ENCODE results near the gene CEACAM20.
"Not testable (repeated sequence)": the region's sequence is repeated elsewhere in the genome, so short reads cannot be mapped to it uniquely, and the experiment has no call there.

The CEACAM20 gene

DNA sequence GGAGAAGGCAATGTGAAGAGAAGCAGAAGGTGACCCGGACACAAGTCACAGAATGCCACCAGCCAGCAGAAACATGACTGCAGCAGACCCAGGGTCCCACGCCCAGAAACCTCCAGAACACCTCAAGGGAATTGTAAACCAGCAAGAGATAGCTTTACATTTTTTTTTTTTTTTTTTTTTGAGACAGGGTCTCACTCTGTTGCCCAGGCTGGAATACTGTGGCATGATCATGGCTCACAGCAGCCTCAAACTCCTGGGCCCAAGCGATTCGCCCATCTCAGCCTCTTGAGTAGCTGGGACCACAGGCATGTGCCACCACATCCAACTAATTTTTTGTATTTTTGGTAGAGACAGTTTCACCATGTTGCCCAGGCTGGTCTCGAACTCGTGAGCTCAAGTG is 10.5 kb upstream of the CEACAM20 start:
- POLR2A ChIA-PET, result no interaction called here

DNA sequence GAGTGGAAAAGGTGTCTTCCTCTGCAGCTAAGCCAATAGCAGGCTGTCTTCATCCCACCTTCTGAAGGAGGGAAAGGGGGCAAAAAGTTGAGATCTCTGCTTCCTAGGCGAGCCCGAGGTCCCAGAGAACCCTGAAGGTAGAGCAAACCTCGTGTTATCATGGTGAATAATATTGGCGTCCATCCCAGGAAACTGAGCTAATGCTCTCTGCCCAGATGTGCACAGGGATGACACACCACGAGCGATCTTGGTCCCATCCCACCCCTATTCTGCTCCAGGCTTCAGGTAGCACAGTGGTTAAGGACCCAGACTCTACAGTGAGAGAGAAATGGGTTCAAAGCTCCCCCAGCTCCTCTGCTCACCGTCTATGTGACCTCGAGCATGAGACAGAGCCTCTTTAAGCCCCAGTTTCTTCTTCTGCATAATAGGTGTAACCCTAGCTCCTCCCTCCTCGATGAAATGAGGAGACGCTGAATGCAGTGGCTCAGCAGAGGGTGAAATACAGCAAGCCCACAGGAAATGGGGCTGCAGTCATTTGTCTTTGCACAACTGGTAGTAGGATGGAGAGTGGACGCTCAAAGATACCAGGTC is 9.9 kb upstream of the CEACAM20 start:
- POLR2A ChIA-PET, result no interaction called here
- TF ChIP-seq, protein P1, sequence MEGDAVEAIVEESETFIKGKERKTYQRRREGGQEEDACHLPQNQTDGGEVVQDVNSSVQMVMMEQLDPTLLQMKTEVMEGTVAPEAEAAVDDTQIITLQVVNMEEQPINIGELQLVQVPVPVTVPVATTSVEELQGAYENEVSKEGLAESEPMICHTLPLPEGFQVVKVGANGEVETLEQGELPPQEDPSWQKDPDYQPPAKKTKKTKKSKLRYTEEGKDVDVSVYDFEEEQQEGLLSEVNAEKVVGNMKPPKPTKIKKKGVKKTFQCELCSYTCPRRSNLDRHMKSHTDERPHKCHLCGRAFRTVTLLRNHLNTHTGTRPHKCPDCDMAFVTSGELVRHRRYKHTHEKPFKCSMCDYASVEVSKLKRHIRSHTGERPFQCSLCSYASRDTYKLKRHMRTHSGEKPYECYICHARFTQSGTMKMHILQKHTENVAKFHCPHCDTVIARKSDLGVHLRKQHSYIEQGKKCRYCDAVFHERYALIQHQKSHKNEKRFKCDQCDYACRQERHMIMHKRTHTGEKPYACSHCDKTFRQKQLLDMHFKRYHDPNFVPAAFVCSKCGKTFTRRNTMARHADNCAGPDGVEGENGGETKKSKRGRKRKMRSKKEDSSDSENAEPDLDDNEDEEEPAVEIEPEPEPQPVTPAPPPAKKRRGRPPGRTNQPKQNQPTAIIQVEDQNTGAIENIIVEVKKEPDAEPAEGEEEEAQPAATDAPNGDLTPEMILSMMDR (IDR thresholded peaks at IDR 0.05; ENCODE audit: insufficient read depth, low read length, missing control alignments), result no peak
- DNase-seq (ENCODE audit: low read depth, low spot score), result no peak
- H3K4me3 ChIP-seq (ENCODE audit: low read depth, low read length), result no peak overlapping the region
- CTCF ChIA-PET, result interaction anchor here (1.2 kb wide), 1 partner anchor 32 kb away, joined by 4 read pairs; no protein-coding TSS in a partner anchor

More for the DNA sequence above, 10.5 kb upstream of the CEACAM20 start:
- no peak overlapping the region for H3K4me3 ChIP-seq (ENCODE audit: low read depth, low read length)
- no peak for DNase-seq (ENCODE audit: low read depth, low spot score)
- CTCF ChIA-PET, result interaction anchor here (1.0 to 1.2 kb wide), 2 partner anchors 12 to 31 kb away, joined by 3 to 4 read pairs; no protein-coding TSS in a partner anchor
- TF ChIP-seq, protein P1 (IDR thresholded peaks at IDR 0.05; ENCODE audit: insufficient read depth, low read length, missing control alignments), result no peak

DNA sequence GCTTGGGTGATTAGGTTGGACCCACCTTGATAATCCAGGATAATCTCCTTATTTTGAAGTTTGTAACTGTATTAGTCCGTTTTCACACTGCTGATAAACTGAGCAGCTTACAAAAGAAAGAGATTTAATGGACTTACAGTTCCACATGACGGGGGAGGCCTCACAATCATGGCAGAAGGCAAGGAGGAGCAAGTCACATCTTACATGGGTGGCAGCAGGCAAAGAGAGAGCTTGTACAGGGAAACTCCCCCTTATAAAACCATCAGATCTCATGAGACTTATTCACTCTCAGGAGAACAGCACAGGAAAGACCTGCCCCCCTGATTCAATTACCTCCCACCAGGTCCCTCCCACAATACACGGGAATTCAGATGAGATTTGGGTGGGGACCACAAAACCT is 5.9 kb upstream of the CEACAM20 start:
- POLR2A ChIA-PET; H3K4me3 ChIP-seq (ENCODE audit: low read depth, low read length); DNase-seq (ENCODE audit: low read depth, low spot score): not testable (repeated sequence)
- CTCF ChIA-PET, result interaction anchor here (1.3 kb wide), 1 partner anchor 8 kb away, joined by 3 read pairs; no protein-coding TSS in a partner anchor

DNA sequence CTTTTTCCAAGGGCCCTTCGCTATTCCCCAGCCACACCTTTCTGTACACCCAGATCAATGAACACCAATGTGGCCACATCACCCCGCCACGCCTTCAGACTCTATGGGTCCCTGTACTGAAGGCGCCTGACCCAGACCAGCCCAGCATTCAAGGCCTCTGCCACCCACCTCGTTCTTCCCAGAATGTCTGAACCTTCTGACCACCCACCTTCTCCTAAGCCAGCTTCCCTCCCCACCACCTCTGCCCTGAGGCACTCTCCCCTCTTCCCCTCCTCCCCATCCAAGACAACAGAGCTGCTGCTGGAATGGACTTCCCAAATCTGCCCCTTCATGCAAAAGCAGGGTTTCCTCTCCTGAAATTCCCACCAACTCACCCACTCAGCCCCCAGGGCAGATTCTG is 3.3 kb upstream of the CEACAM20 start:
- DNase-seq (ENCODE audit: low read depth, low spot score), result no peak
- POLR2A ChIA-PET, result no interaction called here
- TF ChIP-seq, protein P1 (IDR thresholded peaks at IDR 0.05; ENCODE audit: insufficient read depth, low read length, missing control alignments), result no peak
- no peak overlapping the region for H3K4me3 ChIP-seq (ENCODE audit: low read depth, low read length)
- CTCF ChIA-PET, result no interaction called here

DNA sequence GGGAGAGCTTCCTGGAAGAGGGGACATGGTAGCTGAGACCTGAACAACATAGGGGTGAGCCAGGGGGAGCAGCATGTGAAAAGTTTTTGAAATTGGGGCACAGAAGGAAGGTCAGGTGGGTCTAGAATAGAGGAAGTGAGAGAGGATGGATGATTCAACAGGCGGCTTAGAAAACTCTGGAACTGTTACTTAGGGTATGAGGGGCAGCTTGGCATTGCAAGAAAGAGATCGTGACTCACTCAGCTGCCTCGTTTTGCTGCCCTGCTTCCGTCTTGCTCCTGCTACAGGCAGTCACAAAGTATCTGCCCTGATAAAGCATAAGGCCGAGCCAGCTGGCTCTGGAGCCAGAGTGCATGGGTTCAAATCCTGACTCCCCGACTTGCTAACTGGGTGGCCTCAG is 1.3 kb upstream of the CEACAM20 start:
- TF ChIP-seq, protein P1 (IDR thresholded peaks at IDR 0.05; ENCODE audit: insufficient read depth, low read length, missing control alignments), result no peak
- ChIA-PET POLR2A (no interaction called here), CTCF (interaction anchor here (1.5 kb wide), 1 partner anchor 40 kb away, joined by 5 read pairs; no protein-coding TSS in a partner anchor)
- no peak overlapping the region for H3K4me3 ChIP-seq (ENCODE audit: low read depth, low read length)
- no peak for DNase-seq (ENCODE audit: low read depth, low spot score)

DNA sequence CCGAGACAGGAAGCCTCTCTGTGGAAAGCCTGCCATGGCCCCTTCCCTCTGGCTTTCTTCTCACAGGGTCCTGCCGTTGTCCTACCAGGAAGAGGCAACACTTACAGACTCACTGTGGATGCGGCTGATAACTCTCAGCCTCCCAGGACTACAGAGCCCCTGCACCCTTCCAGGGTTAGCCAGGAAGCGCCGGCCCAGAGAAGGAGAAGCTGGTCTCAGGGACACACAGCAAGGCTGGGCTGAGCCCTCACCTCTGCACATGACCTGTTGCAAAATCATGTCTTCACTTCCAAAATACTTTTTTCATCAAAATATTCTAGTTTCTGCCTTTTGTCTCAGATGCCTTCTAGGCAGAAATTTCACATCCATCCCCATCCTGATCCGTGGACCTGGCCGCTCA is 1.9 kb downstream of the CEACAM20 start:
- CTCF ChIA-PET, result interaction anchor here (1.1 kb wide), 1 partner anchor 8 kb away, joined by 3 read pairs; no protein-coding TSS in a partner anchor
- no peak overlapping the region for H3K4me3 ChIP-seq (ENCODE audit: low read depth, low read length)
- DNase-seq (ENCODE audit: low read depth, low spot score), result no peak
- TF ChIP-seq, protein P1 (IDR thresholded peaks at IDR 0.05; ENCODE audit: insufficient read depth, low read length, missing control alignments), result no peak
- POLR2A ChIA-PET, result no interaction called here
